ENCODE measurements around the gene ITLN2. TPM values are rescaled to one million over a fixed set of nuclear protein-coding genes. Genes with fewer than 3 reads are reported as not detected.
A peak's percentile ranks its signal among the peaks of the same experiment; 100 is the strongest.
"Not testable (repeated sequence)": the region's sequence is repeated elsewhere in the genome, so short reads cannot be mapped to it uniquely, and the experiment has no call there.

Gene ITLN2
- total RNA-seq, 4 donors from 2014 or later, result 6.4 to 58.9 (median 30.3) TPM; not detected in 1

DNA sequence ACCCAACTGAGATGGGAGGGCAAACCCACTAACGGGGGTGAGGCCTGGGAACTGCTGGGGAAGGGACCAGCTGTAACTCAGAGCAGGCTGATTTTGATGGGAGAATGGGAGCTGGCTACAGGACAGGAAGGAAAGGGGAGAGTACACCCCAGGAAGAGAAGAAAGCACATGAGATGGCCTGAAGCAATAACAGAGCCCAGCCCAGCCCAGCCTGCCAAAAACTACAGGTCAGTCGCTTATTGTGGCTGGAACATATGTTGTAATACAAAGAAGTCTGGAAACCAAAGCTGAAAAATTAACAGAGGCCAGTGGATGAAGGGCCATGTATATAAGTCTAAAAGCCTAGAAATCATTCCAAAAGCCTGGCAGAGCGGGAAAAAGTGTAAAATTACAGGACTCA lies 1.6 kb downstream of the ITLN2 start:
- ATAC-seq (ENCODE audit: low FRiP score), result peak; percentile 43
- TF ChIP-seq, protein P1, sequence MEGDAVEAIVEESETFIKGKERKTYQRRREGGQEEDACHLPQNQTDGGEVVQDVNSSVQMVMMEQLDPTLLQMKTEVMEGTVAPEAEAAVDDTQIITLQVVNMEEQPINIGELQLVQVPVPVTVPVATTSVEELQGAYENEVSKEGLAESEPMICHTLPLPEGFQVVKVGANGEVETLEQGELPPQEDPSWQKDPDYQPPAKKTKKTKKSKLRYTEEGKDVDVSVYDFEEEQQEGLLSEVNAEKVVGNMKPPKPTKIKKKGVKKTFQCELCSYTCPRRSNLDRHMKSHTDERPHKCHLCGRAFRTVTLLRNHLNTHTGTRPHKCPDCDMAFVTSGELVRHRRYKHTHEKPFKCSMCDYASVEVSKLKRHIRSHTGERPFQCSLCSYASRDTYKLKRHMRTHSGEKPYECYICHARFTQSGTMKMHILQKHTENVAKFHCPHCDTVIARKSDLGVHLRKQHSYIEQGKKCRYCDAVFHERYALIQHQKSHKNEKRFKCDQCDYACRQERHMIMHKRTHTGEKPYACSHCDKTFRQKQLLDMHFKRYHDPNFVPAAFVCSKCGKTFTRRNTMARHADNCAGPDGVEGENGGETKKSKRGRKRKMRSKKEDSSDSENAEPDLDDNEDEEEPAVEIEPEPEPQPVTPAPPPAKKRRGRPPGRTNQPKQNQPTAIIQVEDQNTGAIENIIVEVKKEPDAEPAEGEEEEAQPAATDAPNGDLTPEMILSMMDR (IDR thresholded peaks at IDR 0.05), result no peak
- DNase-seq (ENCODE audit: low spot score), result no peak

DNA sequence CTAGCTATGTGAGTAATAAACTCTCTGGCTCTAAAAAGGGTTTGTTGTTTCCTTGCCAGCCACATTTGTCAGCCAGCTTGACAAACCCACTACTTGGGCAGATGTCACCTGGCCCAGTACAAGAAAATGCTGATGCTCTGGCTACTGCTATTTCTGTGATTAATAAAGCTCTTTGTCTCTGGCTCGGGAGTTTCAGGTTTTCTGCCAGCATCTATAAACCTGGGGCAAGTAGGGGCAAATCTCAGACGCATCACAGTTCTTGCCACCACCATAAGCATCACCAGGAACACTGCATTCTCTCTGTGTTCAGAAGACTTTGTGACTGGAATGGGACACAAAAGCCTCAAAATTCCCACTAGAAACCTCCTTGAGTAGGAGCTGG lies 2.5 kb downstream of the ITLN2 start:
- DNase-seq (ENCODE audit: low spot score), result no peak
- TF ChIP-seq, protein P1 (IDR thresholded peaks at IDR 0.05), result no peak
- no peak for ATAC-seq (ENCODE audit: low FRiP score)

DNA sequence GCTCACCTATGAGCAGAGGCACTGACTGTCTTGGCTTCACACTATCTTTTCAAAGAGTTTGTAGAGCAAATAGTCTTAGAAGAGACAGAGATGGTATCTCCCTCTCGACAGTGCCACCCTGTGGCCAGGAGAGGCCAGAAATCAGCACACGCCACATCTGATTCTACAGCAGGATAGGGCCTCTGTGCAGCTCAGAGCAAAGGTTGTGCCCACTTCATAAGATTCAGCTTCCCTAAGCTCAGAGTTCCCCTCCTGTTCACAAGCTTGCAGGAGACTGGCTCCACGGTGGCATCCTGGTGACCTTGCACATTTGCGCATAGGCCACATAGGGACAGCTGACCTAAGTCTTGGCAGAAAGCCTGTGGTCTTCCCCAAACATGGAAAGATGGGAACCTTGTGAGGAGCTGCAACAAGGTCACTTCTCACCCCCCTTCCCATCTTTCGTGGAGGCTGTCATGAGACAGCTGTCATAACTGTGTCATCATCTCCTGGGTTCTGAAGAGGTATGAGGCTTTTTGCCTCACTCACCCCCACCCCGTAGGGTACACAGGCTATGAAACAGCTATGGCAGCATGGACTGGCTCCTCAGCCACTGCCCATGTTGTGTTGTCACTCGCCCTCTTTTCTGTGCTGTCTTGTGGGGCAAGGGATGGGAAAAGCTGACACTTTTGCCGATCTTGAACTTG lies 3.0 kb downstream of the ITLN2 start:
- TF ChIP-seq, protein P1 (IDR thresholded peaks at IDR 0.05), result no peak
- DNase-seq (ENCODE audit: low spot score) (peak; percentile 36), ATAC-seq (ENCODE audit: low FRiP score) (peak; percentile 79)

DNA sequence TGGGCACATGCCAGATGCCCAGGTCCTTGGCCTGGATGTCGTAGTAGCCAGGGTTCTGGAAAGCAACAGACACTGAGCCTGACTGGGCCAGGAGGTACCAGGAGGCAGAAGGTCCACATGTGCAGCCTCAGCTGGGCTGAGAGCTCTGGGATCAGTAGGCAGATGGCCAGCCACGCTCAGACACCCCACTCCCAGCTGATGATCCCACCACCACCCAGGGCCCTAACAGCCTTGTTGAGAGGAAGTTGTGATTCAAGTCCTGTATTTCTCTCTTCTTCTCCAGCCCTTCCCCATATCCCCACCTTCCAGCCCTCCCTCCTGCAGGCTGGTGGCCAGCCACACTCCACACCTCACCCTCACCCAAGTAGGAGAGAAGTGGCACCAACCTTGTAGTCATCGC lies 4.0 kb downstream of the ITLN2 start:
- TF ChIP-seq, protein P1 (IDR thresholded peaks at IDR 0.05), result no peak
- ATAC-seq (ENCODE audit: low FRiP score), result no peak
- DNase-seq (ENCODE audit: low spot score), result no peak

DNA sequence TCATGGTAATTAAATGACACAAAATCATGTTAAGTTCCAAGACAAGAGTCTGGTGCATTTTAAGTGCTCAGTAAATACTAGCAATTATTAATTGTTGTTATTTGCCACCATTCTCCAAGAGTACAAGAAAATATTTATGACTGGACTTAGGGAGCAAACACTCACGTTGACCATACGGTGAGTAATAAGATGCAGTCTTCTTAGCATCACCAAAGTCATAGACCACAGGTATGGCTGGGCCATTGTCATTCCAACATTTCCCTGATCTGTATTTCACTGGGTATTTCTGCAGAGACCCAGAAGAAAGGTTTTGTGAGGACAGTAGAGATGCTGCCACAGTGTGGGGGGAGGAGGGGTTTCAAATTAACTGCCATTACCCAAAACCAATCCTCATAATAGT lies 4.7 kb downstream of the ITLN2 start:
- TF ChIP-seq, protein P1 (IDR thresholded peaks at IDR 0.05), result no peak
- ATAC-seq (ENCODE audit: low FRiP score) (no peak), DNase-seq (ENCODE audit: low spot score) (no peak)

DNA sequence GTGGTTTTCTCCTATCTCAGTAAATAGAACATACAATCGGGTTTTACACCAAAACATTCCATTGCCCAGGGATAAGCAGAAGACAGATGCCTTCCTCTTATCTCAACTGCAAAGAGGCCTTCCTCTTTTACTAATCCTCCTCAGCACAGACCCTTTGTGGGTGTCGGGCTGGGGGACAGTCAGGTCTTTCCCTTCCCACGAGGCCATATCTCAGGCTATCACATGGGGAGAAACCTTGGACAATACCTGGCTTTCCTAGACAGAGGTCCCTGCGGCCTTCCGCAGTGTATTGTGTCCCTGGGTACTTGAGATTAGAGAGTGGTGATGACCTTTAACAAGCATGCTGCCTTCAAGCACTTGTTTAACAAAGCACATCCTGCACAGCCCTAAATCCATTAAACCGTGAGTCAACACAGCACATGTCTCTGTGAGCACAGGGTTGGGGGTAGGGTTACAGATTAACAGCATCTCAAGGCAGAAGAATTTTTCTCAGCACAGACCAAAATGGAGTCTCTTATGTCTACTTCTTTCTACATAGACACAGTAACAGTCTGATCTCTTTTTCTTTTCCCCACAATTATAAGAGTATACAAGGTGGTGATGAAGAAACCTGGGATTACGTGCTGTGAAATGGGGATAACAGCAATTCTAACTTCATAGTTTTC lies 5.3 kb downstream of the ITLN2 start:
- not testable (repeated sequence) for ATAC-seq (ENCODE audit: low FRiP score); DNase-seq (ENCODE audit: low spot score)

DNA sequence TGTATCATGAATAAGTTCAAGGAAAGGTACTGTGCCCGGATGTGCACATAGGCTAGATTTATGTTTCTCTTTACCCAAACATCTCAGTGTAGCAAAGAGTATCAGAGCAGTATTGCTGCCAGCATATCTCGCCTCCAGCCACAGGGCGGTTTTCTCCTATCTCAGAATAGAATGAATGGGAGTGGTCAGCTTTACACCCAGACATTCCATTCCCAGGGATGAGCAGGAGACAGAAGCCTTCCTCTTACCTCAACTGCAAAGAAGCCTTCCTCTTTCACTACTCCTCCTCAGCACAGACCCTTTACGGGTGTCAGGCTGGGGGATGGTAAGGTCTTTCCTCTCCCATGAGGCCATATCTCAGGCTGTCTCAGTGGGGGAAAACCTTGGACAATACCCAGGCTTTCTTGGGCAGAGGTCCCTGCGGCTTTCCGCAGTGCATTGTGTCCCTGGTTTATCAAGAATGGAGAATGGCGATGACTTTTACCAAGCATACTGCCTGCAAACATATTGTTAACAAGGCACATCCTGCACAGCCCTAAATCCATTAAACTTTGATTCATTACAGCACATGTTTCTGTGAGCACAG lies 7.3 kb downstream of the ITLN2 start:
- DNase-seq (ENCODE audit: low spot score); ATAC-seq (ENCODE audit: low FRiP score): not testable (repeated sequence)

DNA sequence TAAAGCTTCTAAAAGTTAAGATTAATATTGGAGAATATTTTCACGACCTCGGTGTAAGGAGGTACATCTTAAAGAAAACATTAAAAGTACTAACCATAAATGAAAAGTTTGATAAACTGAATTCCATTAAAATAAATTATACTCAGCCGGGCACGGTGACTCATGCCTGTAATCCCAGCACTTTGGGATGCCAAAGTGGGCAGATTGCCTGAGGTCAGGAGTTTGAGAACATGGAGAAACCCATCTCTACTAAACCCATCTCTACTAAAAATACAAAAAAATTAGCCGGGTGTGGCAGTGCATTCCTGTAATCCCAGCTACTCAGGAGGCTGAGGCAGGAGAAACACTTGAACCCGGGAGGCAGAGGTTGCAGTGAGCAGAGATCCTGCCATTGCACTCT lies 8.7 kb downstream of the ITLN2 start:
- not testable (repeated sequence) for DNase-seq (ENCODE audit: low spot score)
- peak; percentile 46 for ATAC-seq (ENCODE audit: low FRiP score)
